KBM-7 (cell line): Measurements from ENCODE around the gene VPS45.
"Not testable (repeated sequence)": the region's sequence is repeated elsewhere in the genome, so short reads cannot be mapped to it uniquely, and the experiment has no call there.

ENCODE experiments used
- DNase-seq: peaks from one replicate; pipeline ENCODE4 v3.0.0-alpha.2; 2015
- in situ Hi-C: fragments of 300-500 bp; cut with MboI; formaldehyde crosslinking; loops from 2 replicates; pipeline ENCODE4 v1.14.3; 2020; ENCODE audit warnings: low sequenced_read_pairs, low pct_unique_long_range_greater_than_20kb, mixed read lengths

VPS45 gene, protein sequence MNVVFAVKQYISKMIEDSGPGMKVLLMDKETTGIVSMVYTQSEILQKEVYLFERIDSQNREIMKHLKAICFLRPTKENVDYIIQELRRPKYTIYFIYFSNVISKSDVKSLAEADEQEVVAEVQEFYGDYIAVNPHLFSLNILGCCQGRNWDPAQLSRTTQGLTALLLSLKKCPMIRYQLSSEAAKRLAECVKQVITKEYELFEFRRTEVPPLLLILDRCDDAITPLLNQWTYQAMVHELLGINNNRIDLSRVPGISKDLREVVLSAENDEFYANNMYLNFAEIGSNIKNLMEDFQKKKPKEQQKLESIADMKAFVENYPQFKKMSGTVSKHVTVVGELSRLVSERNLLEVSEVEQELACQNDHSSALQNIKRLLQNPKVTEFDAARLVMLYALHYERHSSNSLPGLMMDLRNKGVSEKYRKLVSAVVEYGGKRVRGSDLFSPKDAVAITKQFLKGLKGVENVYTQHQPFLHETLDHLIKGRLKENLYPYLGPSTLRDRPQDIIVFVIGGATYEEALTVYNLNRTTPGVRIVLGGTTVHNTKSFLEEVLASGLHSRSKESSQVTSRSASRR

DNA sequence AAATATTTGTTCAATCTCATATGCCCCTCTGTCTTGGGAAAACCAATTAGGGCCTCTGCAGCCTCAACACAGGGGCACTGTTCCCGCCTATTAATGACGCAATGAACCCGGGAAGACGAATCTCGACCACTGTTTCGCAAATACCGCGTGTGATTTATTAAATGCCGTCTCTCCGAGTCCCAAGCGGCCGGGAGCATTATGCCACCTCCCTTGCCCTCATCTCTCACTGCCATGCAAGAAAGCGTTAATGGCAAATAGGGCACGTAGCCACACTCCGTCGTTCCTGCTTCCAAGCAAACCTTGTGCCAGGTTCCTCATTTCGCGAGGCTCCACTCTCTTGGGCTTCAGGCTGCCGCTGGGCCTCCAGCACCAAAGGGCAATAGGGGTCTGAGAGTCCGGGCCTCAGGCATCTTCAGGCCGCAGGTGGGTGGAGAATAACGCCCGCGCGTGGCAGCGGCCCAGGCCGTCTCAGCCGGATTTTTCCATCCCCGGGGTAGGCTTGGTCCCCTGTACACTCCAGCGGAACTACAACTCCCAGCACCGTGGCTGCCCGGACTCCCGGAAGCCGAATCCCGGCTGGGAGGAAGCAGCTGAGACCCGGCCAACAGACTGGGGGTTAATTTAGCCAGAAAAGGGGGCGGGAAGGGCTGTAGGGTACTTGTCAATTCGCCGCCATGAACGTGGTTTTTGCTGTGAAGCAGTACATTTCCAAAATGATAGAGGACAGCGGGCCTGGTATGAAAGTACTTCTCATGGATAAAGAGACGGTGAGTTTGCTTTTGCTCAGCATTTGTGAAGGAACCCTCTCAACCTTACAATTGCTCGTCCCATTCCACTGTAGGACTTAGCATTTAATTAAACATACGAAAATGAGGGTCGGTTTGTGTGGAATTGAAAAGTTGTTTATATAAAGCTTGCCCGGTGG, at the start of gene VPS45:
VPS45 (plus strand) TSS at position 593 of the 925 bp plus-strand sequence; CDS start at position 675, 82 bp downstream.
- in situ Hi-C loops: no loop called here
- DNase-seq: peak; percentile 92

DNA sequence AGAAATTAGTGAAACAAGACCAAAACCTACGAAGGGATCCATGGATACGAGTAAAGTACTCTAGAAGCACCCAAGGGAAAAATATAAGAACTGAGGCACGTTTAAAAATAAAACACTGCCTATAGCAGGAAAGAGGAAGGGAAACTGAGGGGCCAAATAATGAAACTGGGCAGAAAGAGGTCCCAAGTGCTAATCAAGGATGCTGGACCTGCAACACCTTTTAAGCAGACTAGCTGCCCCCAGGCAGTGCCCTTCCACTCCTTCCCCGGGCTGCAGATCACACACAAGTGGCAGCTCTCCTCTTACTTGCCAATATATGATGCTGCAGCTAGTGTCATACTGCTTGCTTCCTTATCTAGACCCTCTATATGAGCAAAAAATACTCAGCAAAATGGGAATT, 49.4 kb upstream of the VPS45 start:
- DNase-seq: no peak
- in situ Hi-C loops: no loop called here

DNA sequence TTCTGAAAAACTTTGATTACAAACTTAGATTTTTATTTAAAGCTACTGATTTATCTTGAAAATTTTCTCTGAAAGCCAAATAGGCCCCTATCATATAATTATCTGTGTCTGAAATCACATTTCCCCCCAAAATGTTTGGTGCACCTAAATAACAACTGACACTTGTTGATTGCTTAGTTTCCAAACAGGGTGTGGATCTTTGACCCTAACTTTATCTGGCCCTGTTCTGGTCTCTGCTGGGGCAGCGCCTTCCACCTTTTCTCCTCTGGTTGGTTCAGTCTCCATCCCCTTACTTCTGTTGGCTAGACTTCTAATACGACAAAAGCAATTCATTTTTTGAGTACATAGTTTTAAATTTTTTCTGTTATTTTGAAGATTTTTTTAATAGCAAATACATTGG, 46.9 kb upstream of the VPS45 start:
- no peak for DNase-seq
- in situ Hi-C loops: no loop called here

DNA sequence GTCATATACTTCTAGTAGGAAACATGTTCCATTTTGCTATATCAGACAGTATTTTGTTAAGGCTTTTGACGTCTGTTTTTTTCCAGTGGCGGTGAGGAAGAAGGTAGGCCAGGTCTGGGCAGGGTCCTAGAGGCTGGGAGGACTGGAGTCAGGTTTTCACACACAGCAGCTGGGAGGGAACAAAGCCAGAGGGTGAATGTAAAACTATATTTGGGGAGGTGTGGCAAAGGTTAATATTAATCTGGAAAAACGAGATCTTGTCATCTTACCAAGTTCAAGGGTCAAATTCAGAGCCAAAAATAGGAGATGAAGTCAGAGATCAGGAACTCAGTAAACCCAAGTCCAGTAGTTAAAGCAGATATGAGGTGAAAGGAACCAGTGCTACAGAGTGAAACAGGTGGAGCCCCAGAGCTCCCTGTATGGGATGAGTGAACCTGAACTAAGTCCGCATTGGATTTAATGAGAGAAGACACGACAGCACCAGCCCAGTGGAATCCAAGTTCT, 46.3 kb upstream of the VPS45 start:
- in situ Hi-C loops: no loop called here
- no peak for DNase-seq

DNA sequence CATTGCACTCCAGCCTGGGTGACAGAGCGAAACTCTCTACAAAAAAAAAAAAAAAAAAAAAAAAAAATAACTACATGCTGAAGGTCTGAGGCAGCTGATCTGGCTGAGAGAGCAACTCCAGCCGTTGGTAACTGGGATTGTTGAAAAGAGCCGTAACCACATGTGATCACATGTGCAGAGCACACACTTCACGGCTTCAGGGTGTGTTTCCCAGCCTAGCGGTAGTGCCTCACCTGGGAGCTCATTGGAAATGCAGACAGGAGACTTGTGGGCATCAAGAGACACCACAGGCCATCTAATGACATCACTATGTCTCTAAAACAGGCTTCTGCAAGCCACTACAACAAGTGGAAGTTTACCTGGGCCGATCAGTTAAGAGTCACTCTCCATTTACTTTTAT, 45.2 kb upstream of the VPS45 start:
- in situ Hi-C loops: no loop called here
- DNase-seq: no peak

DNA sequence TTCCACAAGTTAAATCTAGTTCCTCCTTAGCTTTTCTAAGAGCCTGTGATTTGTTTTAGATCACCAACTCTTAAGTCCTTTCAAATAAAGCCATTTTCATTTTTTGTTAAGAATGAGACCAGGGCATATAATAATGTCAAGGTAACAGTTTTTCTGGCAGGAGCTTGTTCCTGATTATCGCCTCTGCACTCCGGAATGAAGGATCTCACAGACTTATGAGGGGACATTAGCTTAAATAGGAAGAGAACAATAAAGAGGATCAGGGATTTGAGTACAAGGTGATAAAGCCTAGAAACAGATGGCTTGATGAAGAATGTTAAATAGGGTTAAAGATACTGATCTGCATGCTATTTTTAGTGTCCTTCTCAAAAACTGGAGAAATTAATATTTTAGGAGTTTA, 43.4 kb upstream of the VPS45 start:
- in situ Hi-C loops: no loop called here
- DNase-seq: no peak

DNA sequence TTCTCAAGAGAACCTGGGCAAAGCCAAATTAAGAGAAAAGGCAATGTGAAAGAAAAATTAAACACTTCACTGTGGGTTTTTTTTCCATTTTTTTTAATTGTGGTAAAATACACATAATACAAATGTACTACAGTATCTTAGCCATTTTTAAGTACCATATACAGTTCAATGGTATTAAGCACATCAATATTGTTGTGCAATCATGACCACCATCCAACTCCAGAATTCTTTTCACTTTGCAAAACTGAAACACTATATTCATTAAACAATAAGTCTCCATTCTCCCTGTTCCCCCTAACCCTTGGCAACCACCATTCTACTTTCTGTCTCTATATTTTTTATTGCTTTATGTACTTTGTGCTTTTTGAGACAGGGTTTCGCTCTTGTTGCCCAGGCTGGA, 39.3 kb upstream of the VPS45 start:
- in situ Hi-C loops: no loop called here
- DNase-seq: no peak

DNA sequence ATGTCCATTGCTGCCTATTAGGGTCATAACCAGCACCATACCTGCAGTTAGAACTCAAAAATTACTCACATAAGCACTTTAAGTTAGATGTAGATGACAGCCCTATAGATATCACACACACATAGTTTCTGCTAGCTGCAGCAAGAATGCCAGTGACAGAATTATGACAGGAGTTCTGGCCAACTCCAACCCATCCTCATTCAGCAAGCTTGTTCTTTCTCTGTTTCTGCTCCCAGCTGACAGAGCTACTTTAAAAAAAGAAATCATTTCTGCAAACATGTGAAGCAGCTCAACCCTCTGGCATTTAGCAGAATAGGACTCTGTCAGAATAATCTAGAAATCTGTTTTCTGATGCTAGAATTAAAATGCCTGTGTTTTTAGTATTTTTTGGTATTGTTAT, 33.2 kb upstream of the VPS45 start:
- in situ Hi-C loops: no loop called here
- DNase-seq: no peak

DNA sequence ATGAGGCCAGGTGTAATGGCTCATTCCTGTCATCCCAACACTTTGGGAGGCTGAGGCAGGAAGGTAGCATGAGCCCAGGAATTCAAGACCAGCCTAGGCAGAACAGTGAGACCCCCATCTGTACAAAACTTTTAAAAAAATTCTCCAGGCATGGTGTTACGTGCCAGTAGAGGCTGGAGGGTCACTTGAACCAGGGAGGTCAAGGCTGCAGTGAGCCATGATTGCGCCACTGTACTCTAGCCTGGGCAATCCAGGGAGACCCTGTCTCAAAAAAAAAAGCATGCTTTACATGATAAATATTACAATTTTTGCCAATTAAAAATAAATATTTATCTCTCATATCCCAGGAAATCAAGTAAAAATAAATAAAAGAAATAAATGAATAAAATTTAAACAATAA, 17.6 kb upstream of the VPS45 start:
- in situ Hi-C loops: no loop called here
- no peak for DNase-seq

DNA sequence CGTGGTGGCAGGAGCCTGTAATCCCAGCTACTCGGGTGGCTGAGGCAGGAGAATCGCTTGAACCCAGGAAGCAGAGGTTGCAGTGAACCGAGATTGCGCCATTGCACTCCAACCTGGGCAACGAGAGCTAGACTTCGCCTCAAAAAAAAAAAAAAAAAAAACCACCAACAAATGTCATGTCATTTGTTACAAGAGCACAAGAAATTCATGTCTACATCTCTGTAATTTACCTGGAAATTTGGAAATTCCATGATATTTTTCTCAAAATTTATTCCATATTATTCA, 16.5 kb upstream of the VPS45 start:
- in situ Hi-C loops: no loop called here
- no peak for DNase-seq

DNA sequence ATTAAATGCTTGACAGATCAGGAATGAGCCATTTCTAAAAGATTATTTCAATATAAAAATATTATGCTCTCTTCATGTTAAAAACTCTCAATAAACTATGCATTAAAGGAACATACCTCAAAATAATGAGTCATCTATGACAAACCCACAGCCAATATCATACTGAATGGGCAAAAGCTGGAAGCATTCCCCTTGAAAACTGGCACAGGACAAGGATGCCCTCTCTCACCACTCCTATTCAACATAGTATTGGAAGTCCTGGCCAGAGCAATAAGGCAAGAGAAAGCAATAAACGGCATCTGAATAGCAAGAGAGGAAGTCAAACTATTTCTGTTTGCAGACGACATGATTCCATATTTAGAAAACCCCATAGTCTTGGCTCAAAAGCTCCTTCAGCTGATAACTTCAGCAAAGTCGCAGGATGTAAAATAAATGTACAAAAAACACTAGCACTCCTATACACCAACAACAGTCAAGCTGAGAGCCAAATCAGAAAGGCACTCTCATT, 15.6 kb upstream of the VPS45 start:
- in situ Hi-C loops: not testable (repeated sequence)

DNA sequence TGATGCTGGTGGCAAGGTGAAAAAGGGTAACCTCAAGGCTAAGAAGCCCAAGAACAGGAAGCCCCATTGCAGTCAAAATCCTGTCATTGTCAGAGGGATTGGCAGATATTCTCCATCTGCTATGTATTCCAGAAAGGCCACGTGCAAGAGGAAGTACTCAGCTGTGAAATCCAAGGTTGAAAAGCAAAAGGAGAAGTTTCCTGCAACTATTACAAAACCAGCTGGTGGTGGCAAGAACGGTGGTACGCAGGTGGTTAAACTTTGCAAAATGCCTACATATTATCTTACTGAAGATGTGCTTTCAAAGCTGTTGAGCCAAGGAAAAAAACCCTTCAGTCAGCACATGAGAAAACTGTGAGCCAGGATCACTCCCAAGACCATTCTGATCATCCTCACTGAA, 13.7 kb upstream of the VPS45 start:
- in situ Hi-C loops: no loop called here
- DNase-seq: peak; percentile 77

More for the DNA sequence above, 15.6 kb upstream of the VPS45 start:
- not testable (repeated sequence) for DNase-seq

DNA sequence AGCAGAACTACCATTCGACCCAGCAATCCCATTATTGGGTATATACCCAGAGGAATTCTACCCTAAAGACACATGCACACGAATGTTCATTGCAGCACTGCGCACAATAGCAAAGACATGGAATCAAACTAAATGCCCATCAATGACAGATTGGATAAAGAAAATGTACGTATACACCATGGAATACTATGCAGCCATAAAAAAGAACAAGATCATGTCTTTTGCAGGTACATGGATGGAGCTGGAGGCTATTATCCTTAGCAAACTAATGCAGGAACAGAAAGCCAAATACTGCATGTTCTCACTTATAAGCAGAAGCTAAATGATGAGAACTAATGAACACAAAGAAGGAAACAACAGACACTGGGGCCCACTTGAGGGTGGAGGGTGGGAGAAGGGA, 12.1 kb upstream of the VPS45 start:
- in situ Hi-C loops: not testable (repeated sequence)

DNA sequence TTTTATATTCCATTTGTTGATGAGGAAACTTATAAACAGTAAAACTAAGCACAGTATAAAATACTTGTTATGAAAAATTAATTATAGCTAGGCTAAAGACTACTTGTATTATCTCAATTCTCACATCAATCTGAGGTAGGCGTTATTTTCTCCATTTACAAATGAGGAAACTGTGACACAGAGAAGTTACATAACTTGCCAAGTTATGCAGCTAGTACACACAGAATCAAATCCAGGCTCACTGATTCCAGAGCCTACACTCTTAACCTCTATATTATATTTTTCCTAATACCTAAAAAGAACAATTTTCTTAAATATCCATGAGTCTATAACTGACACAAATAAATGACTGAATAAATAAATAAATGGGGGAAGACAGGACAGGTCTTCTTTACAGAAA, 11.2 kb upstream of the VPS45 start:
- DNase-seq: no peak
- in situ Hi-C loops: no loop called here

More for the DNA sequence above, 12.1 kb upstream of the VPS45 start:
- DNase-seq: not testable (repeated sequence)

DNA sequence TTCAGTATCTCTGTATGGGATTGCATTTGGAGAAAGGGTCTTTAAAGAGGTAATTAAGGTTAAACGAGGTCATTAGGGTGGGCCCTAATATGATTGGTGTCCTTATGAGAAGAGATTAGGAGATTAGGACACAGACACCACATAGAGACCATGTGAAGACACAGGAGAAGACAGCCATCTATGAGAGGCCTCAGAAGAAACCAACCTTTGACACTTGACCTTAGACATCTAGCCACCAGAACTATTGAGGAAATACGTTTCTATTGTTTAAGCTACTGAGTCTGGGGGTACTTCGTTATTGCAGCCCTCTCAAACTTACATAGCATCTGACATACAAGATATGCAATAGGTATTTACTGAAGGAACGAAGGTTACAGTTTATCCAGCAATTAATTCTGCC, 7.3 kb upstream of the VPS45 start:
- no peak for DNase-seq
- in situ Hi-C loops: no loop called here

DNA sequence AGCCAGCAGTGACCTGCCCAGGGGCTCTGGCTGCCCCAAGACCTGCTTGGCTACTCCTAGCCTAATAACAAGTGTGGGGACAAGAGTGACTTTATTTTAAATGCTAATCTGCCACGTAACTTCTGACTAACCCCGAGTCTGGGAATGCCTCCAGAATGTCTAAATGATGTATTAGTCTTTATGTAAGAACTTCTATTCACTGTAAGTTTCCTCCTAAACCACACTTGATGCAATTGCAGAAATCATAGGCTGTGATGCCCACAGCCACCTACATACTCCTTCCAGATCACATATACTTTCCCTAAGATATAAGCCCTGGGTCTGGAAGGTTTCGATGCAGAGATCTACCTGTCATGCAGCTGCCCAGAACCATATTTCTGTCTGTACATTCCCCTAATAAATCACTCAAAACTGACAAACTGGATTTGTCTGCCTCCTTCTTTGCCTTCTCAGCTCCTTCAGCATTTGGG, 5.9 kb upstream of the VPS45 start:
- DNase-seq: no peak
- in situ Hi-C loops: no loop called here

DNA sequence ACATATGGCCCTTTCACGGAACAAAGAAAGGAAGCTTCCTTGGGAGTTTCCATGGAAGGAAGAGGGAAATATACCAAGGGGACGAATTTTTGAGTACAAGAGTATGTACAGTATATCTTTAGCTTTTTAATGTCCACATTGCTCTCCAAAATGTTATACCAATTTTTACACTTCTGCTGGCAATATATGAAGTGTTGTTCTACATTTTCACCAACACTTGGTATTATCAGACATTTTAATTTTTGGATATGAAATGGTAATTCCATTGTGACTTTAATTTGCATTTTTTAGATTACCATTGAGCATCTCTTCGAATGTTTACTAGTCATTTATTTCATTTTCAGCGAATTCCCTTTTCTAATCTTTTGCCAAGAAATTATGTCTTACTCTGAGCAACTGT, 5.5 kb upstream of the VPS45 start:
- DNase-seq: no peak
- in situ Hi-C loops: no loop called here

DNA sequence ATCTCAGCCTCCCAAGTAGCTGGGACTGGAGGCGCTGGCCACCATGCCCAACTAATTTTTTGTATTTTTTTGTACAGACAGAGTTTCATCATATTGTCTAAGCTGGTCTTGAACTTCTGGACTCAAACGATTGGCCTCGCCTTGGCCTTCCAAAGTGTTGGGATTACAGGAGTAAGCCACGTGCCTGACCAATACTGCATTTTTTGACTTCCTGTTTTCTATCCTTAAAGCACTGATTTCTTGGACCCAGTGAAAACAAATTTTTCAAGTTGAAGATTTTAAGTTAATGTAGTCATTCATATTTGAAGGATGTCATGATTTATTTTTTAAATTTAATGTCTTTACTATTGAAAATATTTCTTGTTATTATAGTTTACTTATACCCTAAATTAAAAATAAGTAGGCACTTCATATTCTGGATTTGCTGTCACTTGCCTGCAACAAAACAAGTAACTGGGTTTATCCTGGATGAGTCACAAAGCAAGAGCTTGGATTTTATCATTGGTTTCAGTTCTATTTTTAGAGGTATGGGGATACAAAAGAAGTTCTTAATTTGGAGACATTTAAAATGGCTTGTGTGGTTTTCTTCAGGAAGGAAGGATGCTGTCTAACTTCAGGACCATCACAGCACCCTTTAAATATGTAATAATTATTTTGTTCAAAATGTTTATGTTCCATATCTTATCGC, 2.2 kb upstream of the VPS45 start:
- in situ Hi-C loops: no loop called here
- DNase-seq: peak; percentile 18

DNA sequence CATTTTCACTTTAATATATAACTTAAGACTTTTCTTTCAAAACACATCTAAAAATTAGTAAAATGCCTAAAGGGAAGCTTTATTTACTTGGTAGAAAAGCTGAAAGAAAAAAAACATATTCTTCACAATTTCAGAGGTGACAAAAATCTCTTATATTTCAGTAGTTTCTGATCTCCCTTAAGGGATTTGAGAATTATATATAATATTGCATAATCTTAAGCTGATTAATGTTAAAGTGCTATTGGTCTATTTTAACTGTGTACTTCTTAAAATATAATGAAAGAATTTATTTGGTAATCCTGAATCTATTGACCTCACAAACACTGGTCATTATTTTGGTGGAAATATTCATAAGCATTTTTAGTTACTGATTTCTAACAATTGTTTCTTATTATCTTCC, 1.2 kb upstream of the VPS45 start:
- no peak for DNase-seq
- in situ Hi-C loops: no loop called here
